ENCODE measurements around the gene BRD2. TPM values are rescaled to one million over a fixed set of nuclear protein-coding genes. Genes with fewer than 3 reads are reported as not detected.
"Not testable (repeated sequence)": the region's sequence is repeated elsewhere in the genome, so short reads cannot be mapped to it uniquely, and the experiment has no call there.

The BRD2 gene
- total RNA-seq, 1 donor, result 145 TPM

- no peak for DNase-seq (ENCODE audit: low read depth)
- no peak overlapping the region for H3K4me3 ChIP-seq (ENCODE audit: low read depth, low read length)
- no peak for TF ChIP-seq CTCF (IDR thresholded peaks at IDR 0.05; ENCODE audit: insufficient read depth, low read length)
These were observed 32.7 kb upstream of the BRD2 start for GRCh38 chr6:32935551-32936238.

DNA sequence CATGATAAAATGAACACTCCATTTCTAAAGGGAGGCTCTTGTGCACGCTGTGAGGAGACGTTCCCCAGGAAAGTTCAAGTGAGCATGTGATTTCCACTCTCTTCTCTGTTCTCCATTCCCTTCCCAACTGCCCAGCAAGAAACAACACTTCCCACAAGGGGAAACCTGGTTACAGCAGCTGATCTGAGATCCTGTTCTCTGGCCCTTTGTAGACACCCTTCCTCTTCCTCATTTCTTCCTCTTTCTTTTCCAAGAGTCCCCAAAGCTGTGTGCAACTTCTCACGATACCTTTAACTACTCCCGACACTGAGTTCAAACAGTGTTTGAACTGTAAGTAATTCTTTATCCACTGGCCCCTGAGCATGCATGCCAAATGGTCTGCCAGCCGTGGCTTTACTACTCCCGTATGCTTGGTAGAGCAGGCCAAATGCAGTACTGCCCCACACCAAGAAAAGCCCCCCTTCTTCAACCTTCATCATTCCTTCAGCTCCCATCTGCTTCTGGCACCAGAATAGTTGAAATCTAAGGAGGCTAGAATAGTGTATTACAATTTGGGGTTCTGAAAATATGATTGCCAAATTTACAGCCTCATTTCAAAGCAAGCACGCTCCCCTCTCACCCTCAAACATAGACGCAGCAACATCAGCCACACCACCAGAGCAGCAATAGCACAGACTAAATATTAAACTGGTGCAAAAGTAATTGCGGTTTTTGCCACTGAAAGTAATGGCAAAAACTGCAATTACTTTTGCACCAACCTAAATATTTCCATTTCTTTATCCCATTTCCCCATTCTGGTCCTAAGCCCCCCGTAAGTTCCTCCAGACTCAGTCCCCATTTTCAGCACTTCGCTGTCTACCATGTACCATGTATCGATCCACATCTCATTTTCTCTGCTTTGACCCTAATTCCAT is 31.9 kb upstream of the BRD2 start:
- no peak for TF ChIP-seq CTCF (IDR thresholded peaks at IDR 0.05; ENCODE audit: insufficient read depth, low read length)
- H3K4me3 ChIP-seq (ENCODE audit: low read depth, low read length), result no peak overlapping the region
- DNase-seq (ENCODE audit: low read depth), result no peak

DNA sequence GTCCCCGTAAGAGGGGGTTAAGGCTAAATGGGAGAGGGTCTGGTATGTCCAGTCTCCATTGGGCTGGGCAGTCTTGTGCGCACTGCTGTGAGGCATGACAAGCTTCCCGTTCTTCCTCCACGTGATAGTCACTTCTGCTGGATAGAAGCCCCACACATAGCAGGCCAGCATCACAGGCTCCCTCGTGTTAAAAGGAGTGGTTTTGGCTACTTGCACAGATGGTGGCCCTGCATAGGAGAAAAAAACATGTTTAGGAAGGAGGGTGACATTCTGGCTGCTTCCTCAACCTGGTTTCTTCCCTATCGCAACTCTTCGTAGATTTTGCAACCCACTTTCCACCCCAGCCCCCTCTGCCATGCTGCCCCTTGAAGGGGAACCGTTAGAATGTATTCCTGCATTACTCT is 31.2 kb upstream of the BRD2 start:
- H3K4me3 ChIP-seq (ENCODE audit: low read depth, low read length), result no peak overlapping the region
- no peak for DNase-seq (ENCODE audit: low read depth)
- no peak for TF ChIP-seq CTCF (IDR thresholded peaks at IDR 0.05; ENCODE audit: insufficient read depth, low read length)

DNA sequence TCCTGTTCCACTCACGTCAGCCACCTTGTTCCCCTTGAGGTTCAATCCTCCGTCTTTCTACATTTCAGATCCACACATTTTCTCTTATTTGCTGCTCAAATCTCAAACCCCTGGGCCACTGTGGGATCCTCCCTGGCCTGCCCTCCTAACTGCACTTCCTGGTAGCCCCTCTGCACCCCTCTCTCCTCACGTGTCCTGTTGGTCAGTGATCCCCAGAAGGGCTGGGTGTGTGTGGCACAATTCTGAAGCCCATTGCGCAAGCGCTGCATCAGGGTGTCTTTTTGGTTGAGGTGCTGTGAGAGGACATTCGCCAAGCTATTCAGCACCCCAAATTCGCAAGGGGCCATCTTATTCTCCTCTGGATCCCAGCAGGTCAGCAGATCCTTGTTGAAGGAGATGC is 29.9 kb upstream of the BRD2 start:
- H3K4me3 ChIP-seq (ENCODE audit: low read depth, low read length), result no peak overlapping the region
- no peak for TF ChIP-seq CTCF (IDR thresholded peaks at IDR 0.05; ENCODE audit: insufficient read depth, low read length)
- no peak for DNase-seq (ENCODE audit: low read depth)

GRCh38 chr6:32940656-32941213 is 27.7 kb upstream of the BRD2 start, which contains the start of gene HLA-DMB:
HLA-DMB (minus strand) TSS chr6:32941028; CDS start chr6:32940807, 221 bp downstream.
- no peak within 1 kb of the TSS for H3K4me3 ChIP-seq (ENCODE audit: low read depth, low read length)
- DNase-seq (ENCODE audit: low read depth), result peak; percentile 72
- no peak for TF ChIP-seq CTCF (IDR thresholded peaks at IDR 0.05; ENCODE audit: insufficient read depth, low read length)

DNA sequence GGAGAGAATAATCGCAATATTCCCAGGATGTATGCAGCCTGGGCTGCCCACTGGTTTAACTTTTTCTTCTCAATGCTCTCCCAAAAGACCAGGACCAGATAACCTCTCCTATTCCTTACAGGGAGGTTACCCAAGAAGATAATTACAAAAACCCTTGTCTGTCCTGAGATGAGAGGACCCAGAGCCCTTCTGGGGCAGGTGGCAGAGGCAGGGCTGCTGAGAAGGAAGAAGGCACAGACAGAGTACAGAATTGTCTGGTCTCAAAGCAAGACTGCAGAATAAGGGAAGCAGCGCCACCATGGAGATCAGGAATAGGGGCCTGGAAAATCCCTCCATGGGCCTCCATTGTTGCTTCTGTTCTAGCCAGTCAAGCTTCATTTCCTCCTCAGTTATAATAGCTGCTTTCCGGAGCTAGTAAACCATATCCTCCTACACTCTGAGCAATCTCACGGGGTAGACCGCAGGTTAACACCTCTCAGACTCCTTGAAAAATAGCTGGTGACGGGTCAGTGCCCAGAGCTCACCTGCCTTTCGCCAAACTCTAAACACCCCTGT is 27.1 kb upstream of the BRD2 start:
- no peak for TF ChIP-seq CTCF (IDR thresholded peaks at IDR 0.05; ENCODE audit: insufficient read depth, low read length)
- no peak for DNase-seq (ENCODE audit: low read depth)
- H3K4me3 ChIP-seq (ENCODE audit: low read depth, low read length), result no peak overlapping the region

DNA sequence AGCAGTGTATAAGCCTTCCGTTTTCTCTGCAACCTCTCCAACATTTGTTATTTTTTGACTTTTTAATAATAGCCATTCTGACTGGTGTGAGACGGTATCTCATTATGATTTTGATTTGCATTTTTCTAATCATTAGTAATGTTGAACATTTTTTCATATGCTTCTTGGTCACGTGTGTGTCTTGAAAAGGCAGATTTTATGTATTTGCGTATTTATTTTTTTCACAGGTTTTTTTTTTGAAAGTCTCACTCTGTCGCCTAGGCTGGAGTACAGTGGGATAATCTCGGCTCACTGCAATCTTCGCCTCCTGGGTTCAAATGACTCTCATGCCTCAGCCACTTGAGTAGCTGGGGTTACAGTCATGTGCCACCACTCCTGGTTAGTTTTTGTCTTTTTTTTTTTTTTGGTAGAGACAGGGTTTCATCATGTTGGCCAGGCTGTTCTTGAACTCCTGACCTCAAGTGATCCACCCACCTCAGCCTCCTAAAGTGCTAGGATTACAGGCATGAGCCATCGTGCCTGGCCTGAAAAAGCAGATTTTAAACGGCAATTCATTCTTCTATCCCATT is 25.8 kb upstream of the BRD2 start:
- not testable (repeated sequence) for H3K4me3 ChIP-seq (ENCODE audit: low read depth, low read length); DNase-seq (ENCODE audit: low read depth)

Data from fibroblast of the aortic adventitia (primary cell).